H1 (cell line): ENCODE results near the gene CDH12. TPM values are rescaled to one million over a fixed set of nuclear protein-coding genes. Genes with fewer than 3 reads are reported as not detected.

Experiments used
- CTCF ChIA-PET: fragments of 300-600 bp; sonication (Branson Sonifier 250); formaldehyde crosslinking; loops from one replicate; lab custom pipeline; 2021; ENCODE audit not compliant: partially characterized antibody; lab: Charles Lee
- POLR2A ChIA-PET: fragments of 300-600 bp; sonication (Branson Sonifier 250); formaldehyde crosslinking; loops from one replicate; lab custom pipeline; 2021; ENCODE audit warnings: inconsistent platforms; ENCODE audit not compliant: partially characterized antibody; lab: Charles Lee
- DNase-seq, 2 experiments: peaks; one replicate each; pipeline versions ENCODE4 v3.0.0 to v3.0.0-alpha.2; 2010 to 2022; ENCODE audit warnings: low spot score in 2 of 2, low read depth in 1 of 2, mixed read lengths in 1 of 2
- FAIRE-seq: peaks from 2 replicates; lab custom pipeline; 2011; peaks lifted over from hg19 to GRCh38; lab: Jason Lieb, UNC
- H2AFZ ChIP-seq: 2 replicates; pipeline ENCODE4 v1.8.1; 2012; ENCODE audit warnings: low read length, inconsistent platforms
- H2AK5ac ChIP-seq: 2 replicates; pipeline ENCODE4 v1.6.1; 2013; ENCODE audit warnings: low read depth, low read length
- H2BK120ac ChIP-seq: replicated peaks from 2 replicates; pipeline ENCODE3; 2013; ENCODE audit warnings: low read depth, low read length, inconsistent platforms
- H2BK12ac ChIP-seq: 2 replicates; pipeline ENCODE4 v1.6.1; 2013; ENCODE audit warnings: low read depth, low read length
- H2BK15ac ChIP-seq: 2 replicates; pipeline ENCODE4 v1.6.1; 2013; ENCODE audit warnings: low read length
- H2BK20ac ChIP-seq: 2 replicates; pipeline ENCODE4 v1.6.1; 2013; ENCODE audit warnings: low read length
- H2BK5ac ChIP-seq: 2 replicates; pipeline ENCODE4 v1.6.1; 2013; ENCODE audit warnings: low read depth, low read length
- H3K14ac ChIP-seq: 2 replicates; pipeline ENCODE4 v1.6.1; 2013; ENCODE audit warnings: inconsistent platforms; ENCODE audit not compliant: insufficient read length
- H3K18ac ChIP-seq: 2 replicates; pipeline ENCODE4 v1.6.1; 2013; ENCODE audit warnings: low read length; ENCODE audit errors: extremely low read depth
- H3K23ac ChIP-seq: 2 replicates; pipeline ENCODE4 v1.6.1; 2013; ENCODE audit warnings: inconsistent platforms; ENCODE audit not compliant: insufficient read length
- H3K23me2 ChIP-seq: 2 replicates; pipeline ENCODE4 v1.6.1; 2013; ENCODE audit warnings: low read depth, low read length
- H3K27ac ChIP-seq: 2 replicates; pipeline ENCODE4 v1.6.1; 2011; ENCODE audit warnings: low read depth, low read length, inconsistent platforms
- H3K27me3 ChIP-seq, 4 experiments: replicated peaks in 1 of 4; 1 replicate in 1 of 4; 2 replicates in 3 of 4; pipeline versions ENCODE4 v1.6.1 to v1.8.1; 2011 to 2013; ENCODE audit warnings: low read length in 3 of 4, mild to moderate bottlenecking in 3 of 4, inconsistent platforms in 2 of 4, mixed read lengths in 2 of 4, moderate library complexity in 1 of 4; ENCODE audit not compliant: control insufficient read depth in 3 of 4, insufficient read depth in 3 of 4; ENCODE audit errors: extremely low read depth in 1 of 4
- H3K36me3 ChIP-seq, 4 experiments: 2 replicates each; pipeline versions ENCODE4 v1.6.1 to v1.8.1; 2011 to 2013; ENCODE audit warnings: mild to moderate bottlenecking in 4 of 4, low read length in 3 of 4, moderate library complexity in 2 of 4, control low read depth in 1 of 4, inconsistent platforms in 1 of 4; ENCODE audit not compliant: insufficient read depth in 4 of 4, control insufficient read depth in 2 of 4
- H3K4ac ChIP-seq: replicated peaks from 2 replicates; pipeline ENCODE3; 2013; ENCODE audit warnings: low read length, low read depth, mixed read lengths, inconsistent platforms; ENCODE audit not compliant: insufficient read length
- H3K4me1 ChIP-seq, 4 experiments: replicated peaks in 1 of 4; 1 replicate in 1 of 4; 2 replicates in 3 of 4; pipeline versions ENCODE4 v1.6.1 to v1.8.1; 2011 to 2013; ENCODE audit warnings: low read length in 3 of 4, inconsistent platforms in 2 of 4, mixed read lengths in 1 of 4; ENCODE audit not compliant: insufficient read depth in 4 of 4, control insufficient read depth in 3 of 4
- H3K4me2 ChIP-seq, 2 experiments: 2 replicates each; pipeline versions ENCODE4 v1.6.1 to v1.8.1; 2011 to 2013; ENCODE audit warnings: low read depth in 2 of 2, low read length in 2 of 2, control low read depth in 1 of 2, inconsistent platforms in 1 of 2, mild to moderate bottlenecking in 1 of 2; ENCODE audit not compliant: insufficient read depth in 1 of 2
- H3K4me3 ChIP-seq, 4 experiments: fragments of 200-600, 300-600 bp in 1 of 4; sonication (generic), shearing (Covaris generic), sonication (Bioruptor Twin) in 1 of 4; 2 replicates each; pipeline versions ENCODE4 v1.5.1 to v1.8.1; 2011 to 2016; ENCODE audit warnings: low read length in 4 of 4, low read depth in 3 of 4, control low read depth in 2 of 4, inconsistent platforms in 2 of 4, mild to moderate bottlenecking in 2 of 4, mixed read lengths in 1 of 4, moderate library complexity in 1 of 4; ENCODE audit not compliant: insufficient read depth in 2 of 4; ENCODE audit errors: extremely low read depth in 1 of 4
- H3K56ac ChIP-seq: replicated peaks from 2 replicates; pipeline ENCODE3; 2013; ENCODE audit warnings: low read depth, mild to moderate bottlenecking, mixed read lengths, low read length, inconsistent platforms; ENCODE audit not compliant: insufficient read length
- H3K79me1 ChIP-seq: 2 replicates; pipeline ENCODE4 v1.6.1; 2013; ENCODE audit warnings: low read depth, low read length, control low read depth
- H3K79me2 ChIP-seq, 2 experiments: 2 replicates each; pipeline versions ENCODE4 v1.6.1 to v1.8.1; 2012 to 2013; ENCODE audit warnings: low read length in 2 of 2, mild to moderate bottlenecking in 2 of 2, inconsistent platforms in 1 of 2; ENCODE audit not compliant: insufficient read depth in 2 of 2, control insufficient read depth in 1 of 2
- H3K9ac ChIP-seq, 4 experiments: replicated peaks in 1 of 4; 1 replicate in 1 of 4; 2 replicates in 3 of 4; pipeline versions ENCODE4 v1.6.1 to v1.8.1; 2011 to 2013; ENCODE audit warnings: low read depth in 3 of 4, low read length in 3 of 4, control low read depth in 2 of 4, mild to moderate bottlenecking in 2 of 4, moderate library complexity in 2 of 4, inconsistent platforms in 1 of 4; ENCODE audit errors: extremely low read depth in 1 of 4
- H3K9me3 ChIP-seq, 2 experiments: 2 replicates each; pipeline versions ENCODE4 v1.6.1 to v1.8.1; 2012 to 2013; ENCODE audit warnings: mild to moderate bottlenecking in 2 of 2, moderate library complexity in 2 of 2, control low read depth in 1 of 2, inconsistent platforms in 1 of 2, low read depth in 1 of 2, low read length in 1 of 2, mixed read lengths in 1 of 2; ENCODE audit not compliant: insufficient read depth in 2 of 2
- H4K20me1 ChIP-seq, 2 experiments: replicated peaks in 1 of 2; 2 replicates each; pipeline versions ENCODE3 to v1.8.1; 2011 to 2013; ENCODE audit warnings: inconsistent platforms in 2 of 2, low read length in 2 of 2, mild to moderate bottlenecking in 1 of 2; ENCODE audit not compliant: insufficient read depth in 2 of 2, control insufficient read depth in 1 of 2
- H4K5ac ChIP-seq: 2 replicates; pipeline ENCODE4 v1.6.1; 2013; ENCODE audit warnings: low read length, low read depth, mixed read lengths, inconsistent platforms; ENCODE audit not compliant: insufficient read length
- H4K8ac ChIP-seq: 2 replicates; pipeline ENCODE4 v1.8.0; 2013; ENCODE audit warnings: mild to moderate bottlenecking, moderate library complexity, low read length, inconsistent platforms; ENCODE audit not compliant: insufficient read depth; ENCODE audit errors: extremely low read depth
- H4K91ac ChIP-seq: replicated peaks from 2 replicates; pipeline ENCODE3; 2013; ENCODE audit warnings: low read length, mixed read lengths, inconsistent platforms; ENCODE audit not compliant: insufficient read length
- E2F6 ChIP-seq: IDR thresholded peaks from 2 replicates; pipeline ENCODE4 v1.6.1; 2012; ENCODE audit warnings: inconsistent platforms
- MAFK ChIP-seq: IDR thresholded peaks from 2 replicates; pipeline ENCODE4 v1.6.1; 2012; ENCODE audit warnings: low read depth, mild to moderate bottlenecking, improper control_type of control experiment, low read length
- PHF8 ChIP-seq: fragments of 200-600 bp; sonication (generic); conservative IDR thresholded peaks from 2 replicates; pipeline ENCODE4 v1.7.1; 2012; ENCODE audit warnings: low read depth, mild to moderate bottlenecking, inconsistent platforms, low read length, moderate library complexity
- POLR2AphosphoS5 ChIP-seq: IDR thresholded peaks from 2 replicates; pipeline ENCODE4 v1.6.1; 2011; ENCODE audit warnings: low read depth, low read length
- SIN3A ChIP-seq, 2 experiments: IDR thresholded peaks in 1 of 2; conservative IDR thresholded peaks in 1 of 2; 2 replicates each; pipeline ENCODE4 v1.6.1; 2011 to 2012; ENCODE audit warnings: low read length in 2 of 2, improper control_type of control experiment in 1 of 2, low read depth in 1 of 2, mild to moderate bottlenecking in 1 of 2
- TAF1 ChIP-seq: IDR thresholded peaks from 2 replicates; pipeline ENCODE4 v1.6.1; 2011; ENCODE audit warnings: mild to moderate bottlenecking, low read depth, low read length
- ZNF274 ChIP-seq: IDR thresholded peaks from 2 replicates; pipeline ENCODE4 v1.7.0; 2012; ENCODE audit warnings: low read length, borderline replicate concordance; ENCODE audit errors: extremely low read depth
- WGBS, 2 experiments: shearing (Covaris generic) in 1 of 2; methylation state at CpG; one replicate each; pipeline versions ENCODE4 v1.1.6 to v1.1.7; 2013 to 2015; ENCODE audit warnings: low lambda C conversion rate in 2 of 2, mixed read lengths in 2 of 2, inconsistent platforms in 1 of 2, low coverage in 1 of 2, missing lambda C conversion rate in 1 of 2; ENCODE audit not compliant: insufficient replicate concordance in 2 of 2, insufficient coverage in 1 of 2, insufficient read length in 1 of 2; ENCODE audit errors: extremely low coverage in 1 of 2, missing lambda C conversion rate in 1 of 2; 5-methylcytosine and 5-hydroxymethylcytosine counted together
- polyA plus RNA-seq, 7 experiments: library from polyadenylated mRNA; depleted of rRNA in 3 of 7; stranded (reverse) in 5 of 7; unstranded in 2 of 7; fragments of >200 nt in 5 of 7; fragments of 200-250 nt in 2 of 7; gene quantifications; 1 replicate in 5 of 7; 2 replicates in 1 of 7; 4 replicates in 1 of 7; pipeline versions ENCODE4 v1.2.1 to v1.2.3, GENCODE V29; 2011 to 2013; ENCODE audit warnings: missing spikeins in 2 of 7, mixed read lengths in 2 of 7
- total RNA-seq: library from RNA; stranded (reverse); fragmentation: NEBNext Ultra II Directional; extraction: Animal tissue kit (Norgen Biotek cat#: 25700); gene quantifications from 2 replicates; pipeline ENCODE4 v1.2.1, GENCODE V29; 2021
- TF ChIP-seq, protein P1 (sequence below), 3 experiments: IDR thresholded peaks; 1 replicate in 2 of 3; 2 replicates in 1 of 3; pipeline versions ENCODE4 v1.5.1 to v1.6.1; 2011; ENCODE audit warnings: low read length in 3 of 3, mild to moderate bottlenecking in 3 of 3, inconsistent platforms in 2 of 3, low read depth in 1 of 3, moderate library complexity in 1 of 3; ENCODE audit not compliant: insufficient read depth in 1 of 3; ENCODE audit errors: control extremely low read depth in 1 of 3

Gene CDH12
- total and polyA plus RNA-seq, 2 of the 8 experiments (the other 6 are each of a cell fraction or from before 2014, with no cell fraction given): 0.03 TPM; not detected in 1

DNA sequence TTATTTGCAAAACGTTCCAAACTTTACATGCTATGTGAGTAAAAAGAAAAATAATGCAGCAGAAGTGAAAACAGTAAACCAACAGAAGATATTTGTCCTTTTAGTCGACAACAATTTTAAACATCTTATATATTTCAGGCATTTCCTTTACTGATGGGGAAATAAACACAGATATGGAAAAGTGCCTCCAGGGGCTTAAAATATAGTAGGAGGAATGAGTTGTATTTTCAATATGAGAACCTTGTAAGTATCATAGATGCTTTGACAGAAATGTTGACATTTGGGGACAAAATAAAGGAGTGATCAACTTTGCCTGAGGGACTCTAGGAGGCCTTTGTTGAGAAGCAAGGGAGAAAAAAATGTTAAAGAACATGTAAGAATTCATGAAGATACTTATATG, 1043.5 kb downstream of the CDH12 start:
- Histone ChIP-seq H4K5ac (no peak overlapping the region), H3K36me3 (no peaks in the 10 kb centered on the region), H3K14ac (no peak overlapping the region), H2BK15ac (no peak overlapping the region), H2BK20ac (no peak overlapping the region), H3K23me2 (no peaks in the 10 kb centered on the region), H2BK120ac (no peak overlapping the region), H3K27me3 (no peaks in the 10 kb centered on the region), H2BK12ac (no peak overlapping the region), H3K79me2 (no peaks in the 10 kb centered on the region), H3K4me2 (no peak overlapping the region), H4K8ac (no peak overlapping the region), H3K56ac (no peak overlapping the region), H3K4ac (no peak overlapping the region), H3K9me3 (no peaks in the 10 kb centered on the region), H4K91ac (no peak overlapping the region), H3K27ac (no peak overlapping the region), H2AK5ac (no peak overlapping the region), H4K20me1 (no peaks in the 10 kb centered on the region), H3K4me3 (no peak overlapping the region), H3K9ac (no peak overlapping the region), H2AFZ (no peak overlapping the region), H2BK5ac (no peak overlapping the region), H3K4me1 (no peaks in the 10 kb centered on the region), H3K23ac (no peak overlapping the region), H3K79me1 (no peaks in the 10 kb centered on the region), H3K18ac (no peak overlapping the region)
- TF ChIP-seq POLR2AphosphoS5 (no peak), SIN3A (conservative IDR thresholded peaks at IDR 0.05 in 1 of 2, IDR thresholded peaks at IDR 0.05 in 1 of 2; ENCODE audit: low read depth in 1 of 2, low read length in 2 of 2) (no peak), TAF1 (no peak), PHF8 (no peak), E2F6 (no peak), ZNF274 (no peak), MAFK (no peak)
- TF ChIP-seq, protein P1, sequence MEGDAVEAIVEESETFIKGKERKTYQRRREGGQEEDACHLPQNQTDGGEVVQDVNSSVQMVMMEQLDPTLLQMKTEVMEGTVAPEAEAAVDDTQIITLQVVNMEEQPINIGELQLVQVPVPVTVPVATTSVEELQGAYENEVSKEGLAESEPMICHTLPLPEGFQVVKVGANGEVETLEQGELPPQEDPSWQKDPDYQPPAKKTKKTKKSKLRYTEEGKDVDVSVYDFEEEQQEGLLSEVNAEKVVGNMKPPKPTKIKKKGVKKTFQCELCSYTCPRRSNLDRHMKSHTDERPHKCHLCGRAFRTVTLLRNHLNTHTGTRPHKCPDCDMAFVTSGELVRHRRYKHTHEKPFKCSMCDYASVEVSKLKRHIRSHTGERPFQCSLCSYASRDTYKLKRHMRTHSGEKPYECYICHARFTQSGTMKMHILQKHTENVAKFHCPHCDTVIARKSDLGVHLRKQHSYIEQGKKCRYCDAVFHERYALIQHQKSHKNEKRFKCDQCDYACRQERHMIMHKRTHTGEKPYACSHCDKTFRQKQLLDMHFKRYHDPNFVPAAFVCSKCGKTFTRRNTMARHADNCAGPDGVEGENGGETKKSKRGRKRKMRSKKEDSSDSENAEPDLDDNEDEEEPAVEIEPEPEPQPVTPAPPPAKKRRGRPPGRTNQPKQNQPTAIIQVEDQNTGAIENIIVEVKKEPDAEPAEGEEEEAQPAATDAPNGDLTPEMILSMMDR (IDR thresholded peaks at IDR 0.05; ENCODE audit: control extremely low read depth in 1 of 3, insufficient read depth in 1 of 3, low read depth in 1 of 3, low read length in 3 of 3): no peak
- CTCF ChIA-PET: no interaction called here
- POLR2A ChIA-PET: no interaction called here
- FAIRE-seq (no peak), DNase-seq (no peak)
- WGBS, 2 experiments: 82% methylated on average over 2 of the region's 2 CpGs; no CpG with 5 or more reads in 1 of the 2 experiments
